HL-60 (cell line): ENCODE results near the gene ZFP92.

Experiments used
- GABPA ChIP-seq: IDR thresholded peaks from 2 replicates; pipeline ENCODE4 v1.6.1; 2012; ENCODE audit warnings: low read depth
- POLR2AphosphoS5 ChIP-seq: IDR thresholded peaks from 2 replicates; pipeline ENCODE4 v1.6.1; 2012; ENCODE audit warnings: low read depth
- REST ChIP-seq: IDR thresholded peaks from 2 replicates; pipeline ENCODE4 v1.6.1; 2012; ENCODE audit warnings: low read depth; ENCODE audit not compliant: insufficient replicate concordance
- SPI1 ChIP-seq: IDR thresholded peaks from 2 replicates; pipeline ENCODE4 v1.6.1; 2012; ENCODE audit warnings: low read depth, mild to moderate bottlenecking, borderline replicate concordance
- TF ChIP-seq, protein P1 (sequence below): IDR thresholded peaks from one replicate; pipeline ENCODE4 v1.5.1; 2011; ENCODE audit warnings: low read length, control low read depth, inconsistent platforms; ENCODE audit not compliant: insufficient read depth

DNA sequence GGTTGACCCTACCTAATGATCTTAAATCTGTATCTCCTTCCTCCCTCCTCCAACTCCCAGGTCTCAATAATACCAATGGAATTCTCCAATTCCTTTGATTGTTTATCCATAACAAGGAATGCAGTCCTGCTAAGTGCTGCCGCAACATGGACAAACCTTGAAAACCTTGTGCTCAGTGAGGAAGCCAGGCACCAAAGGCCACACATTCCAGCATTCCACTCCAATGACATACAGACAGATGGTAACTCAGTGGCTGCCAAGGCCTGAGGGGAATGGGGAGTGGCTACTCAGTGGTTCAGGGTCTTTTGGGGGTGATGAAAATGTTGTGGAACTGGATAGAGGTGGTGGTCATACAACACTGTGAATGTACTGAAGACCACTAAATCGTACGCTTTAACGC lies 48.7 kb downstream of the ZFP92 start:
- TF ChIP-seq, protein P1, sequence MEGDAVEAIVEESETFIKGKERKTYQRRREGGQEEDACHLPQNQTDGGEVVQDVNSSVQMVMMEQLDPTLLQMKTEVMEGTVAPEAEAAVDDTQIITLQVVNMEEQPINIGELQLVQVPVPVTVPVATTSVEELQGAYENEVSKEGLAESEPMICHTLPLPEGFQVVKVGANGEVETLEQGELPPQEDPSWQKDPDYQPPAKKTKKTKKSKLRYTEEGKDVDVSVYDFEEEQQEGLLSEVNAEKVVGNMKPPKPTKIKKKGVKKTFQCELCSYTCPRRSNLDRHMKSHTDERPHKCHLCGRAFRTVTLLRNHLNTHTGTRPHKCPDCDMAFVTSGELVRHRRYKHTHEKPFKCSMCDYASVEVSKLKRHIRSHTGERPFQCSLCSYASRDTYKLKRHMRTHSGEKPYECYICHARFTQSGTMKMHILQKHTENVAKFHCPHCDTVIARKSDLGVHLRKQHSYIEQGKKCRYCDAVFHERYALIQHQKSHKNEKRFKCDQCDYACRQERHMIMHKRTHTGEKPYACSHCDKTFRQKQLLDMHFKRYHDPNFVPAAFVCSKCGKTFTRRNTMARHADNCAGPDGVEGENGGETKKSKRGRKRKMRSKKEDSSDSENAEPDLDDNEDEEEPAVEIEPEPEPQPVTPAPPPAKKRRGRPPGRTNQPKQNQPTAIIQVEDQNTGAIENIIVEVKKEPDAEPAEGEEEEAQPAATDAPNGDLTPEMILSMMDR: no peak
- TF ChIP-seq POLR2AphosphoS5: no peak
- no peak for TF ChIP-seq GABPA
- TF ChIP-seq REST: no peak
- TF ChIP-seq SPI1: no peak
